ENCODE results near the gene CIAO2B. TPM values are rescaled to one million over a fixed set of nuclear protein-coding genes. Genes with fewer than 3 reads are reported as not detected.

The CIAO2B gene
- total RNA-seq, 1 experiment from 2014 or later: 244 TPM

- DNase-seq (ENCODE audit: low read depth): no peak
Measured at GRCh38 chr16:66888647-66889615, 45.3 kb downstream of the CIAO2B start.

GRCh38 chr16:66886914-66887313 is 47.3 kb downstream of the CIAO2B start:
- DNase-seq (ENCODE audit: low read depth): no peak

DNA sequence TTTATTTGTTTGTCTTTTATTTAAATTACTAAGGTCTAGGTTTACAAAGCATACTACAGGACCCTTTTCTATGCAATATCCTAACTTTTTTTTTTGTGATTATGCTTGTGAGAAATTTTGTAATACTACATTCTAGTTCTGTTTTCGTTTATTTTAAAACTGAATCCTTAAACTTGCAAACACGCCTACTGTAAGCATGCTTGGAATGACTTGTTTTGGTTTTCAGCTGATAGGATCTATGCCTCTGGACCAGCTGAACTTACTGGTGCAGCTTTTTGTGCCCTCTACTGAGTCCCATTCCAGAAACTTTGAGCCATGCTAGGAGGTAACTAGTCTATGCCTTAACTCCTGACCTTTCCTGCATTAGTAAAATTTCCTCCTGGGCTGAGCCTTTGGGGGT is 47.9 kb downstream of the CIAO2B start:
- no peak for DNase-seq (ENCODE audit: low read depth)

- DNase-seq (ENCODE audit: low read depth): no peak
Measured at GRCh38 chr16:66885491-66885890, 48.7 kb downstream of the CIAO2B start.

GRCh38 chr16:66882702-66883101 is 51.5 kb downstream of the CIAO2B start:
- no peak for DNase-seq (ENCODE audit: low read depth)

Other genes starting within 250 kb of the CIAO2B start
- 27.0 and 34.4 TPM in 2 replicates for gene CMTM4, start 237.7 kb downstream of the CIAO2B start, total RNA-seq (2014; rRNA removed; shearing (Covaris generic))
- gene DYNC1LI2, start 182.8 kb downstream of the CIAO2B start, total RNA-seq (2014; rRNA removed; shearing (Covaris generic)): 29.6 and 52.9 TPM in 2 replicates
- not detected in 2 replicates for gene TERB1, start 132.8 kb downstream of the CIAO2B start, total RNA-seq (2014; rRNA removed; shearing (Covaris generic))
- 86.8 and 93.6 TPM in 2 replicates for gene NAE1, start 103.4 kb downstream of the CIAO2B start, total RNA-seq (2014; rRNA removed; shearing (Covaris generic))
- not detected in 2 replicates for gene CA7, start 90.0 kb downstream of the CIAO2B start, total RNA-seq (2014; rRNA removed; shearing (Covaris generic))
- gene PDP2, start 53.9 kb downstream of the CIAO2B start, total RNA-seq (2014; rRNA removed; shearing (Covaris generic)): 10.6 and 12.1 TPM in 2 replicates
- gene CDH16, start 15.5 kb downstream of the CIAO2B start, total RNA-seq (2014; rRNA removed; shearing (Covaris generic)): not detected in 2 replicates
- 0.13 TPM in 1 of 2 replicates, not detected in the other for gene RRAD, start 8.9 kb downstream of the CIAO2B start, total RNA-seq (2014; rRNA removed; shearing (Covaris generic))
- 19.3 and 24.0 TPM in 2 replicates for gene CES2, start 1.1 kb upstream of the CIAO2B start, total RNA-seq (2014; rRNA removed; shearing (Covaris generic))
- 0.53 and 1.2 TPM in 2 replicates for gene CES3, start 26.9 kb upstream of the CIAO2B start, total RNA-seq (2014; rRNA removed; shearing (Covaris generic))
- gene CES4A, start 54.2 kb upstream of the CIAO2B start, total RNA-seq (2014; rRNA removed; shearing (Covaris generic)): not detected in 2 replicates
- gene CBFB, start 94.7 kb upstream of the CIAO2B start, total RNA-seq (2014; rRNA removed; shearing (Covaris generic)): 62.7 and 93.7 TPM in 2 replicates
- gene PHAF1, start 175.5 kb upstream of the CIAO2B start, total RNA-seq (2014; rRNA removed; shearing (Covaris generic)): 12.1 and 23.8 TPM in 2 replicates
- gene B3GNT9, start 216.6 kb upstream of the CIAO2B start, total RNA-seq (2014; rRNA removed; shearing (Covaris generic)): 2.8 and 5.6 TPM in 2 replicates
- gene TRADD, start 225.5 kb upstream of the CIAO2B start, total RNA-seq (2014; rRNA removed; shearing (Covaris generic)): 10.9 and 13.7 TPM in 2 replicates
- 10.3 and 12.8 TPM in 2 replicates for gene FBXL8, start 225.6 kb upstream of the CIAO2B start, total RNA-seq (2014; rRNA removed; shearing (Covaris generic))
- 9.0 and 11.0 TPM in 2 replicates for gene HSF4, start 230.3 kb upstream of the CIAO2B start, total RNA-seq (2014; rRNA removed; shearing (Covaris generic))
- gene NOL3, start 236.1 kb upstream of the CIAO2B start, total RNA-seq (2014; rRNA removed; shearing (Covaris generic)): 18.4 and 22.8 TPM in 2 replicates
- gene MATCAP1, start 249.6 kb upstream of the CIAO2B start, total RNA-seq (2014; rRNA removed; shearing (Covaris generic)): 7.0 and 11.6 TPM in 2 replicates

Data from HT1080 (cell line).